Measurements from ENCODE around the gene KLRG1.

Gene KLRG1

GRCh38 chr12:8987163-8987562 lies 2.2 kb upstream of the KLRG1 start:
- no peak for DNase-seq

GRCh38 chr12:8987685-8988084 lies 1.7 kb upstream of the KLRG1 start:
- DNase-seq: no peak

- DNase-seq: peak in 1 of 2 donors; percentile 79
These were observed 2.3 kb downstream of the KLRG1 start for GRCh38 chr12:8991371-8992345.

- no peak for DNase-seq
These were observed 4.5 kb downstream of the KLRG1 start for GRCh38 chr12:8993827-8994226.

- no peak for DNase-seq
These were observed 5.9 kb downstream of the KLRG1 start for GRCh38 chr12:8995021-8995775.

- peak in 1 of 2 donors; percentile 63 for DNase-seq
These were observed 7.5 kb downstream of the KLRG1 start for GRCh38 chr12:8996682-8997405.

- DNase-seq: no peak
These were observed 11.9 kb downstream of the KLRG1 start for GRCh38 chr12:9001233-9001632.

GRCh38 chr12:9002335-9002734 lies 13.0 kb downstream of the KLRG1 start:
- no peak for DNase-seq

GRCh38 chr12:9022592-9022991 lies 33.2 kb downstream of the KLRG1 start:
- no peak for DNase-seq

GRCh38 chr12:9024512-9024911 lies 35.2 kb downstream of the KLRG1 start:
- DNase-seq: no peak

GRCh38 chr12:9027161-9028059 lies 38.1 kb downstream of the KLRG1 start:
- DNase-seq: no peak

- no peak for DNase-seq
These were observed 41.4 kb downstream of the KLRG1 start for GRCh38 chr12:9030776-9031175.

GRCh38 chr12:9032202-9032964 lies 43.0 kb downstream of the KLRG1 start:
- peak in 1 of 2 donors; percentile 9 for DNase-seq

GRCh38 chr12:9033265-9033887 lies 44.0 kb downstream of the KLRG1 start:
- no peak for DNase-seq

- no peak for DNase-seq
These were observed 44.7 kb downstream of the KLRG1 start for GRCh38 chr12:9034095-9034494.

GRCh38 chr12:9036227-9036626 lies 46.9 kb downstream of the KLRG1 start:
- DNase-seq: no peak

GRCh38 chr12:9037431-9037830 lies 48.1 kb downstream of the KLRG1 start:
- no peak for DNase-seq

GRCh38 chr12:9039397-9039977 lies 50.1 kb downstream of the KLRG1 start:
- peak in 1 of 2 donors; percentile 53 for DNase-seq

GRCh38 chr12:9040484-9041186 lies 51.3 kb downstream of the KLRG1 start:
- DNase-seq: no peak

GRCh38 chr12:9041321-9041720 lies 52.0 kb downstream of the KLRG1 start:
- no peak for DNase-seq

Data from bone marrow (tissue), 2 donors.